Measurements from ENCODE around the gene FTO.

GRCh38 chr16:54191163-54191562, 487.2 kb downstream of the FTO start:
- TF ChIP-seq, protein P1, sequence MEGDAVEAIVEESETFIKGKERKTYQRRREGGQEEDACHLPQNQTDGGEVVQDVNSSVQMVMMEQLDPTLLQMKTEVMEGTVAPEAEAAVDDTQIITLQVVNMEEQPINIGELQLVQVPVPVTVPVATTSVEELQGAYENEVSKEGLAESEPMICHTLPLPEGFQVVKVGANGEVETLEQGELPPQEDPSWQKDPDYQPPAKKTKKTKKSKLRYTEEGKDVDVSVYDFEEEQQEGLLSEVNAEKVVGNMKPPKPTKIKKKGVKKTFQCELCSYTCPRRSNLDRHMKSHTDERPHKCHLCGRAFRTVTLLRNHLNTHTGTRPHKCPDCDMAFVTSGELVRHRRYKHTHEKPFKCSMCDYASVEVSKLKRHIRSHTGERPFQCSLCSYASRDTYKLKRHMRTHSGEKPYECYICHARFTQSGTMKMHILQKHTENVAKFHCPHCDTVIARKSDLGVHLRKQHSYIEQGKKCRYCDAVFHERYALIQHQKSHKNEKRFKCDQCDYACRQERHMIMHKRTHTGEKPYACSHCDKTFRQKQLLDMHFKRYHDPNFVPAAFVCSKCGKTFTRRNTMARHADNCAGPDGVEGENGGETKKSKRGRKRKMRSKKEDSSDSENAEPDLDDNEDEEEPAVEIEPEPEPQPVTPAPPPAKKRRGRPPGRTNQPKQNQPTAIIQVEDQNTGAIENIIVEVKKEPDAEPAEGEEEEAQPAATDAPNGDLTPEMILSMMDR (conservative IDR thresholded peaks at IDR 0.05): no peak
- no peak for TF ChIP-seq ZFX (IDR thresholded peaks at IDR 0.05)
